ENCODE measurements around the gene ARHGAP23. TPM values are rescaled to one million over a fixed set of nuclear protein-coding genes. Genes with fewer than 3 reads are reported as not detected.
A peak's percentile ranks its signal among the peaks of the same experiment; 100 is the strongest.

Gene ARHGAP23
- polyA plus RNA-seq, 1 donor (not counting 4 experiments of a cell fraction or from before 2014, with no cell fraction given) = 6.1 TPM

- Histone ChIP-seq H3K27ac (ENCODE audit: control insufficient read depth, insufficient read depth, low read length) (no peak overlapping the region), H4K20me1 (ENCODE audit: control insufficient read depth, extremely low read depth, insufficient read depth, low read length) (no peaks in the 10 kb centered on the region), H3K79me2 (ENCODE audit: control insufficient read depth, insufficient read depth, low read length) (no peaks in the 10 kb centered on the region), H3K4me1 (ENCODE audit: control insufficient read depth, extremely low read depth, insufficient read depth, low read length) (peaks cover 42% of the 10 kb centered on the region), H3K27me3 (ENCODE audit: control insufficient read depth, extremely low read depth, insufficient read depth, low read length) (peaks cover 12% of the 10 kb centered on the region), H3K4me2 (ENCODE audit: control insufficient read depth, extremely low read depth, insufficient read depth, low read depth, low read length) (no peak overlapping the region), H3K4me3 (ENCODE audit: control insufficient read depth in 2 of 3, extremely low read depth in 1 of 3, insufficient read depth in 2 of 3, low read depth in 1 of 3, low read length in 3 of 3) (no peak overlapping the region), H3K36me3 (ENCODE audit: control insufficient read depth in 2 of 2, extremely low read depth in 1 of 2, insufficient read depth in 2 of 2, low read length in 2 of 2) (no peaks in the 10 kb centered on the region), H3K9me1 (ENCODE audit: control insufficient read depth, extremely low read depth, insufficient read depth, low read length) (peaks cover 3% of the 10 kb centered on the region), H2AFZ (ENCODE audit: control insufficient read depth, low read length) (no peak overlapping the region), H3K9ac (ENCODE audit: control insufficient read depth, extremely low read depth, insufficient read depth, low read length) (no peak overlapping the region), H3K9me3 (ENCODE audit: control insufficient read depth, low read depth, low read length) (no peaks in the 10 kb centered on the region)
- FAIRE-seq (no peak), DNase-seq (ENCODE audit: low read depth, low spot score) (no peak)
- dilution Hi-C loops (cut with MboI; ENCODE audit: extremely low pct_ligation_motif_present, low sequenced_read_pairs) = no loop called here
- no peak for TF ChIP-seq CTCF (optimal IDR thresholded peaks at IDR 0.05 in 1 of 3, IDR thresholded peaks at IDR 0.05 in 1 of 3, conservative IDR thresholded peaks at IDR 0.05 in 1 of 3; ENCODE audit: extremely low read depth in 1 of 3, insufficient read depth in 2 of 3, low read length in 3 of 3)
- no peak for TF ChIP-seq EZH2 (IDR thresholded peaks at IDR 0.05; ENCODE audit: low read length)
These were observed 128.0 kb downstream of the ARHGAP23 start for GRCh38 chr17:38556239-38556638.

- Histone ChIP-seq H4K20me1 (ENCODE audit: control insufficient read depth, extremely low read depth, insufficient read depth, low read length) (no peaks in the 10 kb centered on the region), H3K27ac (ENCODE audit: control insufficient read depth, insufficient read depth, low read length) (peak overlapping the region; percentile 33), H3K9me3 (ENCODE audit: control insufficient read depth, low read depth, low read length) (no peaks in the 10 kb centered on the region), H3K9ac (ENCODE audit: control insufficient read depth, extremely low read depth, insufficient read depth, low read length) (peak overlapping the region; percentile 42), H2AFZ (ENCODE audit: control insufficient read depth, low read length) (no peak overlapping the region), H3K79me2 (ENCODE audit: control insufficient read depth, insufficient read depth, low read length) (no peaks in the 10 kb centered on the region), H3K27me3 (ENCODE audit: control insufficient read depth, extremely low read depth, insufficient read depth, low read length) (peaks cover 24% of the 10 kb centered on the region), H3K9me1 (ENCODE audit: control insufficient read depth, extremely low read depth, insufficient read depth, low read length) (peaks cover 3% of the 10 kb centered on the region), H3K4me1 (ENCODE audit: control insufficient read depth, extremely low read depth, insufficient read depth, low read length) (peaks cover 42% of the 10 kb centered on the region), H3K4me2 (ENCODE audit: control insufficient read depth, extremely low read depth, insufficient read depth, low read depth, low read length) (peak overlapping the region; percentile 99), H3K36me3 (ENCODE audit: control insufficient read depth in 2 of 2, extremely low read depth in 1 of 2, insufficient read depth in 2 of 2, low read length in 2 of 2) (no peaks in the 10 kb centered on the region), H3K4me3 (ENCODE audit: control insufficient read depth in 2 of 3, extremely low read depth in 1 of 3, insufficient read depth in 2 of 3, low read depth in 1 of 3, low read length in 3 of 3) (no peak overlapping the region)
- TF ChIP-seq EZH2 (IDR thresholded peaks at IDR 0.05; ENCODE audit: low read length) = no peak
- no peak for TF ChIP-seq CTCF (optimal IDR thresholded peaks at IDR 0.05 in 1 of 3, IDR thresholded peaks at IDR 0.05 in 1 of 3, conservative IDR thresholded peaks at IDR 0.05 in 1 of 3; ENCODE audit: extremely low read depth in 1 of 3, insufficient read depth in 2 of 3, low read length in 3 of 3)
- FAIRE-seq (no peak), DNase-seq (ENCODE audit: low read depth, low spot score) (no peak)
- dilution Hi-C loops (cut with MboI; ENCODE audit: extremely low pct_ligation_motif_present, low sequenced_read_pairs) = no loop called here
These were observed 129.1 kb downstream of the ARHGAP23 start for GRCh38 chr17:38557396-38557795.

Data from keratinocyte (primary cell).